Keratinocyte (primary cell): ENCODE results near the gene NGF. TPM values are rescaled to one million over a fixed set of nuclear protein-coding genes. Genes with fewer than 3 reads are reported as not detected.

Experiments
- DNase-seq: peaks from one replicate; pipeline ENCODE4 v3.0.0-alpha.2; 2011; ENCODE audit warnings: low read depth, missing footprints, low spot score
- FAIRE-seq: peaks from 2 replicates; lab custom pipeline; 2011; peaks lifted over from hg19 to GRCh38; lab: Jason Lieb, UNC
- H2AFZ ChIP-seq: 2 replicates; pipeline ENCODE4 v1.6.0; 2012; ENCODE audit warnings: low read length, control low read depth, inconsistent platforms; ENCODE audit not compliant: control insufficient read depth
- H3K27ac ChIP-seq: 2 replicates; pipeline ENCODE4 v1.5.1; 2011; ENCODE audit warnings: low read length; ENCODE audit not compliant: control insufficient read depth, insufficient read depth
- H3K27me3 ChIP-seq: 3 replicates; pipeline ENCODE4 v1.6.0; 2011; ENCODE audit warnings: low read length; ENCODE audit not compliant: control insufficient read depth, insufficient read depth; ENCODE audit errors: extremely low read depth
- H3K36me3 ChIP-seq, 2 experiments: 2 replicates in 1 of 2; 3 replicates in 1 of 2; pipeline ENCODE4 v1.5.1; 2011; ENCODE audit warnings: low read length in 2 of 2, mild to moderate bottlenecking in 1 of 2; ENCODE audit not compliant: control insufficient read depth in 2 of 2, insufficient read depth in 2 of 2; ENCODE audit errors: extremely low read depth in 1 of 2
- H3K4me1 ChIP-seq: 3 replicates; pipeline ENCODE4 v1.5.1; 2011; ENCODE audit warnings: low read length; ENCODE audit not compliant: control insufficient read depth, insufficient read depth; ENCODE audit errors: extremely low read depth
- H3K4me2 ChIP-seq: 3 replicates; pipeline ENCODE4 v1.6.0; 2011; ENCODE audit warnings: low read depth, low read length; ENCODE audit not compliant: control insufficient read depth, insufficient read depth; ENCODE audit errors: extremely low read depth
- H3K4me3 ChIP-seq, 3 experiments: fragments of 200-600 bp in 1 of 3; sonication (generic) in 1 of 3; 2 replicates in 2 of 3; 3 replicates in 1 of 3; pipeline ENCODE4 v1.5.1; 2011 to 2016; ENCODE audit warnings: low read length in 3 of 3, mild to moderate bottlenecking in 3 of 3, control low read depth in 2 of 3, inconsistent platforms in 1 of 3, low read depth in 1 of 3, mixed read lengths in 1 of 3, mixed run types in 1 of 3, moderate library complexity in 1 of 3; ENCODE audit not compliant: control insufficient read depth in 2 of 3, insufficient read depth in 2 of 3; ENCODE audit errors: extremely low read depth in 1 of 3
- H3K79me2 ChIP-seq: 2 replicates; pipeline ENCODE4 v1.6.0; 2012; ENCODE audit warnings: low read length; ENCODE audit not compliant: control insufficient read depth, insufficient read depth
- H3K9ac ChIP-seq: 3 replicates; pipeline ENCODE4 v1.6.0; 2011; ENCODE audit warnings: low read length; ENCODE audit not compliant: control insufficient read depth, insufficient read depth; ENCODE audit errors: extremely low read depth
- H3K9me1 ChIP-seq: 3 replicates; pipeline ENCODE4 v1.6.0; 2011; ENCODE audit warnings: low read length; ENCODE audit not compliant: control insufficient read depth, insufficient read depth; ENCODE audit errors: extremely low read depth
- H3K9me3 ChIP-seq: 2 replicates; pipeline ENCODE4 v1.5.1; 2012; ENCODE audit warnings: low read depth, low read length; ENCODE audit not compliant: control insufficient read depth
- H4K20me1 ChIP-seq: 3 replicates; pipeline ENCODE4 v1.6.0; 2011; ENCODE audit warnings: low read length; ENCODE audit not compliant: control insufficient read depth, insufficient read depth; ENCODE audit errors: extremely low read depth
- EZH2 ChIP-seq: IDR thresholded peaks from one replicate; pipeline ENCODE4 v1.6.1; 2012; ENCODE audit warnings: inconsistent platforms, mild to moderate bottlenecking, low read length, moderate library complexity
- dilution Hi-C: fragments of 300-500 bp; cut with MboI; formaldehyde crosslinking; loops from one replicate; pipeline ENCODE4 v1.7.0; 2020; ENCODE audit warnings: low sequenced_read_pairs; ENCODE audit not compliant: extremely low pct_ligation_motif_present
- polyA plus RNA-seq, 5 experiments: library from polyadenylated mRNA; depleted of rRNA in 3 of 5; stranded (reverse) in 3 of 5; stranded (forward) in 1 of 5; unstranded in 1 of 5; fragments of >200 nt; gene quantifications; 1 replicate in 1 of 5; 2 replicates in 3 of 5; 3 replicates in 1 of 5; pipeline versions ENCODE4 v1.2.1 to v1.2.3, GENCODE V29; 2011 to 2012; ENCODE audit warnings: missing spikeins in 2 of 5, low read depth in 1 of 5, low replicate concordance in 1 of 5
- TF ChIP-seq, protein P1 (sequence below), 3 experiments: IDR thresholded peaks in 1 of 3; conservative IDR thresholded peaks in 1 of 3; optimal IDR thresholded peaks in 1 of 3; 2 replicates in 2 of 3; 3 replicates in 1 of 3; pipeline versions ENCODE3 to v1.5.1; 2011; ENCODE audit warnings: low read length in 3 of 3, mild to moderate bottlenecking in 3 of 3, moderate library complexity in 2 of 3, control low read depth in 1 of 3, inconsistent platforms in 1 of 3; ENCODE audit not compliant: insufficient read depth in 2 of 3; ENCODE audit errors: extremely low read depth in 1 of 3

Gene NGF
- polyA plus RNA-seq, 1 donor (not counting 4 experiments of a cell fraction or from before 2014, with no cell fraction given), result 1.2 TPM

GRCh38 chr1:115365738-115366137 is 27.7 kb upstream of the NGF start:
- Histone ChIP-seq H3K79me2 (no peaks in the 10 kb centered on the region), H3K27me3 (no peaks in the 10 kb centered on the region), H3K36me3 (no peaks in the 10 kb centered on the region), H3K9me1 (no peaks in the 10 kb centered on the region), H4K20me1 (no peaks in the 10 kb centered on the region), H2AFZ (no peak overlapping the region), H3K9me3 (no peaks in the 10 kb centered on the region), H3K4me2 (no peak overlapping the region), H3K9ac (no peak overlapping the region), H3K27ac (no peak overlapping the region), H3K4me1 (no peaks in the 10 kb centered on the region), H3K4me3 (no peak overlapping the region)
- FAIRE-seq, result no peak
- no peak for TF ChIP-seq EZH2
- TF ChIP-seq, protein P1, sequence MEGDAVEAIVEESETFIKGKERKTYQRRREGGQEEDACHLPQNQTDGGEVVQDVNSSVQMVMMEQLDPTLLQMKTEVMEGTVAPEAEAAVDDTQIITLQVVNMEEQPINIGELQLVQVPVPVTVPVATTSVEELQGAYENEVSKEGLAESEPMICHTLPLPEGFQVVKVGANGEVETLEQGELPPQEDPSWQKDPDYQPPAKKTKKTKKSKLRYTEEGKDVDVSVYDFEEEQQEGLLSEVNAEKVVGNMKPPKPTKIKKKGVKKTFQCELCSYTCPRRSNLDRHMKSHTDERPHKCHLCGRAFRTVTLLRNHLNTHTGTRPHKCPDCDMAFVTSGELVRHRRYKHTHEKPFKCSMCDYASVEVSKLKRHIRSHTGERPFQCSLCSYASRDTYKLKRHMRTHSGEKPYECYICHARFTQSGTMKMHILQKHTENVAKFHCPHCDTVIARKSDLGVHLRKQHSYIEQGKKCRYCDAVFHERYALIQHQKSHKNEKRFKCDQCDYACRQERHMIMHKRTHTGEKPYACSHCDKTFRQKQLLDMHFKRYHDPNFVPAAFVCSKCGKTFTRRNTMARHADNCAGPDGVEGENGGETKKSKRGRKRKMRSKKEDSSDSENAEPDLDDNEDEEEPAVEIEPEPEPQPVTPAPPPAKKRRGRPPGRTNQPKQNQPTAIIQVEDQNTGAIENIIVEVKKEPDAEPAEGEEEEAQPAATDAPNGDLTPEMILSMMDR (optimal IDR thresholded peaks at IDR 0.05 in 1 of 3, IDR thresholded peaks at IDR 0.05 in 1 of 3, conservative IDR thresholded peaks at IDR 0.05 in 1 of 3; ENCODE audit: extremely low read depth in 1 of 3, insufficient read depth in 2 of 3, low read length in 3 of 3), result no peak
- dilution Hi-C loops, result no loop called here
- no peak for DNase-seq

DNA sequence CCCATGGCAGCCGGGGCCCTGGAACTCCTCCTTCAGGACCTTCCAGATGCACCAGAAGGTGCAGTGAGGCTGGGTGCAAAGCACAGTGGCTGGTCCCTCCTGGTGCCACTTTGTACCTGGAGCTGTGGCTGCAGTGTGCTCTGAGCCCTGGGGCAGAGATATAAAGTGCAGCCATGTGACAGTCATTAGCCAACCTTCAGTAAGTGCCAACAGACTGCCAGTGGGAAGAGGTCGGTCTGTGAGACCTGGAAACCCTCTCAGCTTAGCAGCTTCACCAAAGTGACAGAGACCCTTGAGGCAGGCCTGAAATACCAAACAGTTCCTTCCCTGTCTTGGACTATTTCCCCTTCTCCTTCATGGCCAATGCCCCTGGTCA is 26.7 kb upstream of the NGF start:
- Histone ChIP-seq H3K4me3 (no peak overlapping the region), H4K20me1 (no peaks in the 10 kb centered on the region), H3K27ac (no peak overlapping the region), H3K79me2 (no peaks in the 10 kb centered on the region), H3K27me3 (no peaks in the 10 kb centered on the region), H2AFZ (no peak overlapping the region), H3K36me3 (no peaks in the 10 kb centered on the region), H3K9me1 (no peaks in the 10 kb centered on the region), H3K4me2 (no peak overlapping the region), H3K9me3 (no peaks in the 10 kb centered on the region), H3K9ac (no peak overlapping the region), H3K4me1 (no peaks in the 10 kb centered on the region)
- no peak for FAIRE-seq
- DNase-seq, result no peak
- dilution Hi-C loops, result no loop called here
- no peak for TF ChIP-seq EZH2
- TF ChIP-seq, protein P1 (optimal IDR thresholded peaks at IDR 0.05 in 1 of 3, IDR thresholded peaks at IDR 0.05 in 1 of 3, conservative IDR thresholded peaks at IDR 0.05 in 1 of 3; ENCODE audit: extremely low read depth in 1 of 3, insufficient read depth in 2 of 3, low read length in 3 of 3), result no peak
